ENCODE data around the gene PCK1.

PCK1 gene

GRCh38 chr20:57574954-57575353, 14.0 kb downstream of the PCK1 start:
- H3K36me3 ChIP-seq (replicated peaks): no peaks in the 10 kb centered on the region
- H3K27ac ChIP-seq: no peak overlapping the region
- no peak for TF ChIP-seq CTCF (IDR thresholded peaks at IDR 0.05; ENCODE audit: low read depth, low read length, missing control alignments)
- in situ Hi-C loops (cut with HindIII; ENCODE audit: low pct_ligation_motif_present, low sequenced_read_pairs): no loop called here
- DNase-seq: no peak
- H3K4me3 ChIP-seq (ENCODE audit: low read depth, low read length): no peak overlapping the region
- no peaks in the 10 kb centered on the region for H3K27me3 ChIP-seq (replicated peaks)

GRCh38 chr20:57576002-57576401, 15.1 kb downstream of the PCK1 start:
- Histone ChIP-seq H3K36me3 (replicated peaks) (no peaks in the 10 kb centered on the region), H3K4me3 (ENCODE audit: low read depth, low read length) (no peak overlapping the region), H3K27me3 (replicated peaks) (no peaks in the 10 kb centered on the region), H3K27ac (no peak overlapping the region)
- no peak for DNase-seq
- no peak for TF ChIP-seq CTCF (IDR thresholded peaks at IDR 0.05; ENCODE audit: low read depth, low read length, missing control alignments)
- in situ Hi-C loops (cut with HindIII; ENCODE audit: low pct_ligation_motif_present, low sequenced_read_pairs): no loop called here

- in situ Hi-C loops (cut with HindIII; ENCODE audit: low pct_ligation_motif_present, low sequenced_read_pairs): no loop called here
- H3K27ac ChIP-seq: no peak overlapping the region
- H3K36me3 ChIP-seq (replicated peaks): no peaks in the 10 kb centered on the region
- H3K27me3 ChIP-seq (replicated peaks): no peaks in the 10 kb centered on the region
- H3K4me3 ChIP-seq (ENCODE audit: low read depth, low read length): no peak overlapping the region
- DNase-seq: no peak
- no peak for TF ChIP-seq CTCF (IDR thresholded peaks at IDR 0.05; ENCODE audit: low read depth, low read length, missing control alignments)
These were observed 16.0 kb downstream of the PCK1 start for GRCh38 chr20:57576617-57577550.

- no peak overlapping the region for H3K4me3 ChIP-seq (ENCODE audit: low read depth, low read length)
- no peaks in the 10 kb centered on the region for H3K27me3 ChIP-seq (replicated peaks)
- DNase-seq: no peak
- in situ Hi-C loops (cut with HindIII; ENCODE audit: low pct_ligation_motif_present, low sequenced_read_pairs): no loop called here
- no peaks in the 10 kb centered on the region for H3K36me3 ChIP-seq (replicated peaks)
- no peak overlapping the region for H3K27ac ChIP-seq
- no peak for TF ChIP-seq CTCF (IDR thresholded peaks at IDR 0.05; ENCODE audit: low read depth, low read length, missing control alignments)
These were observed 17.0 kb downstream of the PCK1 start for GRCh38 chr20:57577679-57578475.

- no peak for TF ChIP-seq CTCF (IDR thresholded peaks at IDR 0.05; ENCODE audit: low read depth, low read length, missing control alignments)
- DNase-seq: no peak
- in situ Hi-C loops (cut with HindIII; ENCODE audit: low pct_ligation_motif_present, low sequenced_read_pairs): no loop called here
- H3K4me3 ChIP-seq (ENCODE audit: low read depth, low read length): no peak overlapping the region
- no peaks in the 10 kb centered on the region for H3K36me3 ChIP-seq (replicated peaks)
- H3K27ac ChIP-seq: no peak overlapping the region
- H3K27me3 ChIP-seq (replicated peaks): no peaks in the 10 kb centered on the region
These were observed 17.7 kb downstream of the PCK1 start for GRCh38 chr20:57578476-57579165.
